Measurements from ENCODE around the gene FARSB.

DNA sequence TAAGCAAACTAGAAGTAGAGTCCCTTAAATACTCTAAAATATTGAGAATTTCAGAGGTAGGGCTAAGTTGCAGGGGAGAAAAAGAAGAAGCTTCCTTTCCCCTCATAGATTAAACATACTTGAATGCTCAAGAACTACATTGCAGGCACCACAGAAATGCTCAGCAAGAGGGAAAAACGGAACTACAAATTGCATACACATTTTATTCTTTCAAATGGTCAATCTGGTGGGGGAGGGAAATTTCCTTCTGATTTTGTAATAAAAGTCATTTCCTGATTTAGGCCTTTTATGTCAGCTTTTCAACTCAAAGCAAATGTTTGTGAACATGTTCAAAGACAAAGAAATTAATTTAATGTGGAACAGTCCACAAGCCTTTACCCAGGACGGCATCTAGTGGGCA is 33.0 kb downstream of the FARSB start:
- TF ChIP-seq POLR2A (IDR thresholded peaks at IDR 0.05; ENCODE audit: low read depth, low read length), result no peak
- no peak for TF ChIP-seq POLR2AphosphoS5 (IDR thresholded peaks at IDR 0.05; ENCODE audit: low read depth, low read length)
